Activated CD4-positive, alpha-beta T cell treated with anti-CD3 and anti-CD28 coated beads, Interleukin-2, amount 50 U/mL, for 16 hours (primary cell): ENCODE data around the gene TNS2.
"Not testable (repeated sequence)": the region's sequence is repeated elsewhere in the genome, so short reads cannot be mapped to it uniquely, and the experiment has no call there.

Experiments
- DNase-seq: peaks from one replicate; pipeline ENCODE4 v3.0.0-alpha.2; 2020

The TNS2 gene

GRCh38 chr12:53097207-53097563, 47.3 kb downstream of the TNS2 start:
- DNase-seq = no peak

- peak; percentile 53 for DNase-seq
Observed at GRCh38 chr12:53097564-53098353, 47.9 kb downstream of the TNS2 start, which contains the start of gene IGFBP6. IGFBP6 (plus strand) TSS chr12:53097667; CDS start chr12:53097718, 51 bp downstream.

GRCh38 chr12:53098354-53098981, 48.6 kb downstream of the TNS2 start:
- no peak for DNase-seq

GRCh38 chr12:53099071-53099882, 49.4 kb downstream of the TNS2 start:
- peak; percentile 89 for DNase-seq

- DNase-seq = no peak
Observed at GRCh38 chr12:53100466-53101151, 50.7 kb downstream of the TNS2 start.

- no peak for DNase-seq
Observed at GRCh38 chr12:53101266-53101665, 51.4 kb downstream of the TNS2 start.

- no peak for DNase-seq
Observed at GRCh38 chr12:53101931-53102781, 52.3 kb downstream of the TNS2 start.

- peak; percentile 55 for DNase-seq
Observed at GRCh38 chr12:53102883-53103807, 53.3 kb downstream of the TNS2 start, which contains the start of gene SOAT2. SOAT2 (plus strand) TSS chr12:53103486; CDS start chr12:53103578, 92 bp downstream.

GRCh38 chr12:53103860-53104305, 54.0 kb downstream of the TNS2 start:
- no peak for DNase-seq

- no peak for DNase-seq
Observed at GRCh38 chr12:53105256-53105655, 55.4 kb downstream of the TNS2 start.

- no peak for DNase-seq
Observed at GRCh38 chr12:53105712-53106439, 56.0 kb downstream of the TNS2 start.

GRCh38 chr12:53107122-53107521, 57.3 kb downstream of the TNS2 start:
- DNase-seq = no peak

GRCh38 chr12:53112431-53112830, 62.6 kb downstream of the TNS2 start:
- not testable (repeated sequence) for DNase-seq

- no peak for DNase-seq
Observed at GRCh38 chr12:53113136-53113705, 63.4 kb downstream of the TNS2 start.

- no peak for DNase-seq
Observed at GRCh38 chr12:53113951-53114350, 64.1 kb downstream of the TNS2 start.
